ENCODE measurements around the gene GRIPAP1. TPM values are rescaled to one million over a fixed set of nuclear protein-coding genes. Genes with fewer than 3 reads are reported as not detected.

Gene GRIPAP1
- total and polyA plus RNA-seq, 2 donors (not counting 3 experiments of a cell fraction or from before 2014, with no cell fraction given), result 25.3 to 49.4 TPM

DNA sequence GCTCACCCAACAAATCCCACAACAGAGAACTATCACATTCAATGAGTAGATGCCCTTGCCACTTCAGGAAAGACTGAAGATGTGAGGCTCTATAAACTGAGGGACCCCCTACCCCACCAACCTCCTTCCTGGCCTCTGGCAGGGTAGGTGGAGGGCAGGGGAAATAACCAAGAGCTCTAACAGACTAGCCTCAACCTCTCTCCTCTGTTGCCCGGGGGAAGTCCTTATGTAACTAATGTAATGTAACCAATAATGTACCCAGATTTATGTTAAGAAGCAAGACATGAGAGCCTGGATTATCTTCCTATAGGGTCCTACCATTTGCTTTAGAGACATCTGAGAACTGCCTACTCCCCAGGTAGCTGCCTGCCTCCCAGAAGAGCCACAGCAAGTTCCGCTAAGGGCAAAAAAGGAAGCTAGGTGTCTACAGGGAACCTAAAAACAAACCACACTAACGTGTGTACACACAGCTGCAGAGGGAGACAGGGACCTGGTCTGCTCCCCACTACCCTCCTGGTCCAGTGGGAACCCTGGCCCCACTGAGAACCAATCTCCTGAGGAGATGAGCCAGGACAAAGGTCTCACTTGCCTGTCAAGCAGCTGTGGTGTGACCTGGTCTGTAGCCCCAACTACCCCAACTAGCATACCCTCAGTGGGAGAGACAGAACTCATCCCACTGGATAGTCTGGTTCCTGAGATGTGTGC is 62.4 kb downstream of the GRIPAP1 start:
- BruUV-seq (replicated peaks), result no TSS peak
- POLR2A ChIA-PET, result no interaction called here
- Histone ChIP-seq H3K36me3 (ENCODE audit: control insufficient read depth in 2 of 2, extremely low read depth in 1 of 2, insufficient read depth in 2 of 2, low read length in 2 of 2) (peaks cover 0 to 19% of the 10 kb centered on the region in 2 experiments), H4K20me1 (replicated peaks; ENCODE audit: control insufficient read depth, extremely low read depth, insufficient read depth, low read length) (no peaks in the 10 kb centered on the region), H2AFZ (ENCODE audit: low read depth, low read length) (no peak overlapping the region), H3K27me3 (ENCODE audit: control insufficient read depth in 2 of 2, insufficient read depth in 2 of 2, low read length in 2 of 2) (no peaks in the 10 kb centered on the region), H3K79me2 (ENCODE audit: control insufficient read depth, insufficient read depth, low read length) (peaks cover 38% of the 10 kb centered on the region), H3K4me2 (ENCODE audit: insufficient read depth, low read length) (no peak overlapping the region), H3K9ac (replicated peaks; ENCODE audit: extremely low read depth, insufficient read depth, low read length) (no peak overlapping the region), H3K27ac (ENCODE audit: insufficient read depth, low read depth, low read length) (no peak overlapping the region), H3K9me3 (replicated peaks; ENCODE audit: control insufficient read depth, insufficient read depth, low read length) (no peaks in the 10 kb centered on the region), H3K4me3 (replicated peaks in 1 of 3; ENCODE audit: insufficient read depth in 1 of 3, low read depth in 1 of 3, low read length in 3 of 3) (no peak overlapping the region), H3K9me1 (replicated peaks; ENCODE audit: control insufficient read depth, extremely low read depth, insufficient read depth, low read length) (no peaks in the 10 kb centered on the region), H3K4me1 (ENCODE audit: control insufficient read depth, extremely low read depth, insufficient read depth, low read length) (no peaks in the 10 kb centered on the region)
- intact Hi-C loops (cut with micrococcal nuclease), result no loop called here
- TF ChIP-seq POLR2AphosphoS5 (IDR thresholded peaks at IDR 0.05; ENCODE audit: insufficient read depth, low read depth, low read length) (no peak), EZH2 (IDR thresholded peaks at IDR 0.05; ENCODE audit: borderline replicate concordance, low read depth, low read length, severe bottlenecking) (no peak), JUN (IDR thresholded peaks at IDR 0.05; ENCODE audit: borderline replicate concordance, insufficient read depth, insufficient read length, low read depth) (no peak), GATA2 (IDR thresholded peaks at IDR 0.05; ENCODE audit: insufficient read depth, insufficient read length, low read depth, low read length) (no peak), POLR2A (IDR thresholded peaks at IDR 0.05; ENCODE audit: low read depth, low read length) (no peak), MYC (IDR thresholded peaks at IDR 0.05; ENCODE audit: low read depth, low read length) (no peak), FOS (IDR thresholded peaks at IDR 0.05; ENCODE audit: borderline replicate concordance, insufficient read depth, low read length) (no peak)
- TF ChIP-seq, protein P1, sequence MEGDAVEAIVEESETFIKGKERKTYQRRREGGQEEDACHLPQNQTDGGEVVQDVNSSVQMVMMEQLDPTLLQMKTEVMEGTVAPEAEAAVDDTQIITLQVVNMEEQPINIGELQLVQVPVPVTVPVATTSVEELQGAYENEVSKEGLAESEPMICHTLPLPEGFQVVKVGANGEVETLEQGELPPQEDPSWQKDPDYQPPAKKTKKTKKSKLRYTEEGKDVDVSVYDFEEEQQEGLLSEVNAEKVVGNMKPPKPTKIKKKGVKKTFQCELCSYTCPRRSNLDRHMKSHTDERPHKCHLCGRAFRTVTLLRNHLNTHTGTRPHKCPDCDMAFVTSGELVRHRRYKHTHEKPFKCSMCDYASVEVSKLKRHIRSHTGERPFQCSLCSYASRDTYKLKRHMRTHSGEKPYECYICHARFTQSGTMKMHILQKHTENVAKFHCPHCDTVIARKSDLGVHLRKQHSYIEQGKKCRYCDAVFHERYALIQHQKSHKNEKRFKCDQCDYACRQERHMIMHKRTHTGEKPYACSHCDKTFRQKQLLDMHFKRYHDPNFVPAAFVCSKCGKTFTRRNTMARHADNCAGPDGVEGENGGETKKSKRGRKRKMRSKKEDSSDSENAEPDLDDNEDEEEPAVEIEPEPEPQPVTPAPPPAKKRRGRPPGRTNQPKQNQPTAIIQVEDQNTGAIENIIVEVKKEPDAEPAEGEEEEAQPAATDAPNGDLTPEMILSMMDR (IDR thresholded peaks at IDR 0.05; ENCODE audit: extremely low read depth in 1 of 2, insufficient read depth in 1 of 2, low read depth in 1 of 2, low read length in 2 of 2), result no peak
- TF ChIP-seq, protein P2, sequence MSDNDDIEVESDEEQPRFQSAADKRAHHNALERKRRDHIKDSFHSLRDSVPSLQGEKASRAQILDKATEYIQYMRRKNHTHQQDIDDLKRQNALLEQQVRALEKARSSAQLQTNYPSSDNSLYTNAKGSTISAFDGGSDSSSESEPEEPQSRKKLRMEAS (IDR thresholded peaks at IDR 0.05; ENCODE audit: insufficient read depth, insufficient read length), result no peak
- no peak for DNase-seq (ENCODE audit: low read depth, low spot score)
- dilution Hi-C loops (cut with MboI; ENCODE audit: extremely low pct_ligation_motif_present, low sequenced_read_pairs), result no loop called here
- FAIRE-seq, result no peak
- CTCF ChIA-PET, result no interaction called here

All from endothelial cell of umbilical vein (primary cell).